HG03354 (cell line): ENCODE data around the gene SIGLEC15.
"Not testable (repeated sequence)": the region's sequence is repeated elsewhere in the genome, so short reads cannot be mapped to it uniquely, and the experiment has no call there.

Experiments used
- ATAC-seq: cut with Tn5 transposase; IDR thresholded peaks from one replicate; pipeline ENCODE4 v1.9.1; 2021; ENCODE audit warnings: mild to moderate bottlenecking; ENCODE audit not compliant: unreplicated experiment, poor library complexity, severe bottlenecking

SIGLEC15 gene

GRCh38 chr18:45841060-45841764, 15.7 kb downstream of the SIGLEC15 start:
- no peak for ATAC-seq

DNA sequence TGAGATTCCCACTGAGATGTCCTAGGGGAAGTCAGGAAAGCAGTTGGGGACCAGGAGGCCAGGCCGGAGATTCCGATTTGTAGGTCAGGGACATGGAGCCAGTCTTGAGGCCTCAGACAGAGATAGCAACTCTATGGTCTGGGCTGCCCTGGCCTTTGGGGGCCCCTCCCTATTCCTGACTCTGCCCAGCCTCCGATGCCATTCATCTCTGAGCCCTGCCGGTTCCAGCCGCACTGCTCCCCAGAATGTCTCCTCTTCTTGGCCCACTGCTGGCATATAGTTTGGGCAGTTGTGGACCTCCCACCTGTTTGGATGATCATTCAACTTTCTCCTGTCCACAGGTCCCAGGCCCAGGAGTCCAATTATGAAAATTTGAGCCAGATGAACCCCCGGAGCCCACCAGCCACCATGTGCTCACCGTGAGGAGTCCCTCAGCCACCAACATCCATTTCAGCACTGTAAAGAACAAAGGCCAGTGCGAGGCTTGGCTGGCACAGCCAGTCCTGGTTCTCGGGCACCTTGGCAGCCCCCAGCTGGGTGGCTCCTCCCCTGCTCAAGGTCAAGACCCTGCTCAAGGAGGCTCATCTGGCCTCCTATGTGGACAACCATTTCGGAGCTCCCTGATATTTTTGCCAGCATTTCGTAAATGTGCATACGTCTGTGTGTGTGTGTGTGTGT, 16.4 kb downstream of the SIGLEC15 start:
- ATAC-seq: no peak

GRCh38 chr18:45843019-45843418, 17.5 kb downstream of the SIGLEC15 start:
- no peak for ATAC-seq

DNA sequence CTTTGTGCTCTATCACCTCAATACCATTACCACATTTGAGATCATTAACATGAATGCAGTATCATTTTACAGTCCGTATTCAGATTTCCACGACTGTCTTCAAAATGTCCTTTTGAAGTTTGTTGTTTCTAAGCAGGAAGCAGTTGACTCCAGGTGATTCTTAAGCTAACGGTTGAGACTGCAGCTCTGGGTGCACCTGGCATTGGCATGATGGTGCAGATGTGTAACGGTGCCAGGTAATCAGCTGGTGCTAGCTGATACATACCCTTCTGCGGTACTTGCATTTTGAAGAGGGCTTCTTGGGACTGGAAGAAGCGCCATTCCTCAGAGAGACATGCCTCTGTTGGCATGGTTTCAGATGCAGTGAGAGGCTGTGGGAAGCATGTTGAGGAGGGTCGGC, 19.5 kb downstream of the SIGLEC15 start:
- ATAC-seq: no peak

- ATAC-seq: no peak
These were observed 19.9 kb downstream of the SIGLEC15 start for GRCh38 chr18:45845410-45845809.

GRCh38 chr18:45847119-45847518, 21.6 kb downstream of the SIGLEC15 start:
- no peak for ATAC-seq

- ATAC-seq: not testable (repeated sequence)
These were observed 23.2 kb downstream of the SIGLEC15 start for GRCh38 chr18:45848643-45849042.

- ATAC-seq: peak; percentile 5
These were observed 24.1 kb downstream of the SIGLEC15 start for GRCh38 chr18:45849529-45849928.

GRCh38 chr18:45850021-45850420, 24.5 kb downstream of the SIGLEC15 start:
- peak; percentile 69 for ATAC-seq

DNA sequence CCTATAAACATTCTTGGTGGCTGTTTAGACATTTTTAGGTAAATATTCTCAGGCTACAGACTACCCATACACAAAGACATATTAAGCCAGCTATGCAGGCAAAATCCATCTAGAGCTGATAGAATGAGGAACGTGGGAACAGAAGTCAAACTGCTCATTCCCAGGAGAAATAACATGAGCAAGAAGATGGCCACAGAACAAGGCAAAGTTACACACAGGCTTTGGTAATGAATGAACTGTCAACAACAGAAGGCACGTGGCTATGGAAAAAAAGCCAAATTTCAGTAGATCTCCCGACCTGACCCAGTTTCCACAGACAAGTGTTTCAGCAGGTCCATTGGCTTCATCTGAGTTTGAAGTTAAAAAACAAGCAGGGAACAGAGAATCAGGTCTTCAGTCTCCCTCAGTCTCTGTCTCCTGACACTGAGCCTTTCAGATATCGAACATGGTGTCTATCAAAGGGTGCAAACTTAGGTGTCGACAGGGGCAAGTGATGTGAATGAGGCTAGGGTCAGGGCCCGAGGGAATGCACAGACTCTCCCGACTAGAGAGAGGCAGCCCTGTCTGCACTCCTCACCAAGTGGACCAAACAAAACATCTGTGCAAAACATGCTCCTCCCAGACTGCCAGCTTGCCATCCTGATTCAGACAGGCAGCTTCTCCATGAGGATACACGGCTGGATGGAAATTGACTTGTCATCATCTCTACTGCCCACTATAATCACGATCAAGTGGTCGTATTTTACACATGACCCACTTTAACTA, 25.9 kb downstream of the SIGLEC15 start:
- no peak for ATAC-seq

DNA sequence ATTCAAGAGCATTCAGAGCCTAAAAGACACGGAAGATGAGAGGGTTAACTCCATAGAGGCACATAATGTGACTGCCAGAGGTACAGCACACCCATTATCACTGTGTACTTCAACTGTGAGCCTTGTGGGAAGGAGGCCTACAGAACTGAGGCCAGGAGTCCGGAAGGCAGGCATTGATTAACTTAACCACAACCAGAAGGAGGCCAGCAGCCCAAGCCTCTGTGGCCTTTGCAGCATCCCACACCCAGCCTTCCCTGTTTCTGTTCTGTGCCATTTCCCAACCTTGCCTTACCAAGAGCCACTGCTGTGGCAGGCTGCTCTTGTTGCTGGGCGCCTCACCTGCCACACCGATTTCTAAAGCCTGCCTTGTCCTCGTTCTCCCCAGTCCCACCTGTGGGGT, 27.2 kb downstream of the SIGLEC15 start:
- ATAC-seq: no peak

- no peak for ATAC-seq
These were observed 28.6 kb downstream of the SIGLEC15 start for GRCh38 chr18:45854036-45854586.

- no peak for ATAC-seq
These were observed 31.1 kb downstream of the SIGLEC15 start for GRCh38 chr18:45856531-45856930.

DNA sequence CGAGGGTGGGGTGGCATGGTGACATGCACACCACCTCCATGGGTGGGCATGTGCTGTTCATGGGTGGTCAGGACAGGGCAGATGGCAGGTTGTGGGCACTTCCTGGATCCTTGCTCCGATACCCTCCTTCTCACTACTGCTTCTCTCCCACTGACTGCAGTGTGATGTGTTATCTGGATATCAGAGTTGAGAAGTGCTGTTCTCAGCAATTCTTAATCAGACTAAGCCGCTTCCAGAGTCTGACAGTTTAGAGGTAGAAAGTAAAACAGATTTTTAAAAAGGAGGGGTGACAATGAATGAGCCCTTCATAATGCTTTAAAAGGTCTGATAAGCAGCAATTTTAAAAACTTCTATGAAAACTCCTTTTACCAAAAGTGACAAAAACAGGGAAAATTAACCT, 33.9 kb downstream of the SIGLEC15 start:
- no peak for ATAC-seq

DNA sequence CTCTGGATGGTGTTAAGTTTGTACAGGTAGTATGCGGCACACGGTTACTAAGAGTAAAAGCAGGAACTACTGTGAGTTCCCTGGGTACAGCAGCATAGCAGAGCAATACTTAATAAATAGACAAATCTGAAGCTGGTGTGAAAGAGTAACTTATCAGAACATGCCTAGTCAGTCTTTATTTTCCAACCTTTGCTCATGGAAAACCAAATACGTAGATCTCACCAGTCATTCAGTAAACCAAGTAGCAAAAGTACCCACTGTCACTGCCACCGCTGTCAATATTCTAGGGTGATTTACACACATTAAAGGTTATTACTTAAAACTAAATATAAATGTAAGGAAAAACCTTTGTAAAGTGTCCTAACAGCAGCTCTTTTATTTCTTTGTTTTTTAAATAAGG, 35.0 kb downstream of the SIGLEC15 start:
- ATAC-seq: no peak

GRCh38 chr18:45860971-45861370, 35.5 kb downstream of the SIGLEC15 start:
- no peak for ATAC-seq

DNA sequence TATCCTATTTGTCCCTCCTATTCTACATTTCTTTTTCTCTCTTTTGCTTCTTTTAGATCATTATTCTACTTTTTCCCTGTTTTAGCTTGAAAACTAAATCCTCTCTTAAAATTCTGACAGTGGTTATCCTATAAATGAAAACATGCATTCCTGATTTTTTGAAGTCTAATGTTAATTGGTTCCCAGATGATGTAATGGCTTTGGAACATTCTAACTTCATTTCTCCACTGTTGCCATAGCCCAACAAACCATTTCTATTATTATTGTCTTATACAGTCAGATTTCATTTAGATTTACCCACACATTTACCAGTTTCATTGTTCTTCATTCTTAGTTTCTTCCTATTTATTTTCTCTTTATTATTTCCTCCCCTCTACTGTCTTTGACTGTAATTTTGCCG, 36.5 kb downstream of the SIGLEC15 start:
- ATAC-seq: no peak

GRCh38 chr18:45863469-45863868, 38.0 kb downstream of the SIGLEC15 start:
- ATAC-seq: no peak

DNA sequence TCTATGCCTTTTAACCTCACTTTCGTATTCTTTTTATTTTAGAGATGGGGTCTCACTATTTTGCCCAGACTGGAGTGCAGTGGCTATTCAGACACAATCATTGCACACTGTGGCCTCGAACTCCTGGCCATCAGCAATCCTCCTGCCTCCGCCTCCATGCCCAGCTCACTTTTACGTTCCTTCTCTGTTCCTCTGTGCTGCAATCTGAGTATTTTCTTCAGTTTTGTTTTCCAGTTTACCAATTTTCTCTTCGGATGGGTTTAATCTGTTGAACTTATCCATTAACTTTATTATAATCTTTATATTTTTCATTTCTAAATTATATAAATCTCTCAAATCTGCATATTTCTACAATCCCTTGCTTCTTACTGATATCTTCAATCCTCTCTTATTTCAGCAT, 38.6 kb downstream of the SIGLEC15 start:
- no peak for ATAC-seq

DNA sequence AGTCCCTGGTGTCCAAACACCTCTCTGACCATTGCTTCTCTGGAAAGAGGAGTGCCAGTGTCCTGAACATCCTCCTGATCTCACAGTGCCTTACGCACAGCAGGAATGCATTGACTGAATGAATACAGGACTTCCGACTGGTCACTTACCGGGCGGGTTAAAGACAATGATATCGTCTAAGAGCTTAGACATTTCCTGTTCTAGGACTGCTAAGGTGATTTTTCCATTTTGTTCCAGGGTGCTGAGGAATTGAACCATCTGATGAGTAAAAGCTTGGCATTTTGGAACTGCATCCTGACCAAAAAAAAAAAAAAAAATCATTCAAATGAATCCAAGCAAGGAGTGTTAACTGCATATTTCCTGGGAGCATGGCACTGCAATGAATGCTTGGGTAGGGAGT, 40.0 kb downstream of the SIGLEC15 start:
- no peak for ATAC-seq

- no peak for ATAC-seq
These were observed 44.9 kb downstream of the SIGLEC15 start for GRCh38 chr18:45870419-45870818.
